IPS-18c (cell line): ENCODE measurements around the gene SMPDL3B.

ENCODE experiments used
- H3K4me3 ChIP-seq: 2 replicates; pipeline ENCODE4 v1.7.0; 2013; ENCODE audit warnings: low read depth, mild to moderate bottlenecking, low read length, moderate library complexity; ENCODE audit not compliant: insufficient read depth
- H3K9me3 ChIP-seq: one replicate; pipeline ENCODE4 v1.6.1; 2013; ENCODE audit warnings: mild to moderate bottlenecking, low read length, moderate library complexity; ENCODE audit not compliant: control insufficient read depth, insufficient read depth

Gene SMPDL3B, protein sequence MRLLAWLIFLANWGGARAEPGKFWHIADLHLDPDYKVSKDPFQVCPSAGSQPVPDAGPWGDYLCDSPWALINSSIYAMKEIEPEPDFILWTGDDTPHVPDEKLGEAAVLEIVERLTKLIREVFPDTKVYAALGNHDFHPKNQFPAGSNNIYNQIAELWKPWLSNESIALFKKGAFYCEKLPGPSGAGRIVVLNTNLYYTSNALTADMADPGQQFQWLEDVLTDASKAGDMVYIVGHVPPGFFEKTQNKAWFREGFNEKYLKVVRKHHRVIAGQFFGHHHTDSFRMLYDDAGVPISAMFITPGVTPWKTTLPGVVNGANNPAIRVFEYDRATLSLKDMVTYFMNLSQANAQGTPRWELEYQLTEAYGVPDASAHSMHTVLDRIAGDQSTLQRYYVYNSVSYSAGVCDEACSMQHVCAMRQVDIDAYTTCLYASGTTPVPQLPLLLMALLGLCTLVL

DNA sequence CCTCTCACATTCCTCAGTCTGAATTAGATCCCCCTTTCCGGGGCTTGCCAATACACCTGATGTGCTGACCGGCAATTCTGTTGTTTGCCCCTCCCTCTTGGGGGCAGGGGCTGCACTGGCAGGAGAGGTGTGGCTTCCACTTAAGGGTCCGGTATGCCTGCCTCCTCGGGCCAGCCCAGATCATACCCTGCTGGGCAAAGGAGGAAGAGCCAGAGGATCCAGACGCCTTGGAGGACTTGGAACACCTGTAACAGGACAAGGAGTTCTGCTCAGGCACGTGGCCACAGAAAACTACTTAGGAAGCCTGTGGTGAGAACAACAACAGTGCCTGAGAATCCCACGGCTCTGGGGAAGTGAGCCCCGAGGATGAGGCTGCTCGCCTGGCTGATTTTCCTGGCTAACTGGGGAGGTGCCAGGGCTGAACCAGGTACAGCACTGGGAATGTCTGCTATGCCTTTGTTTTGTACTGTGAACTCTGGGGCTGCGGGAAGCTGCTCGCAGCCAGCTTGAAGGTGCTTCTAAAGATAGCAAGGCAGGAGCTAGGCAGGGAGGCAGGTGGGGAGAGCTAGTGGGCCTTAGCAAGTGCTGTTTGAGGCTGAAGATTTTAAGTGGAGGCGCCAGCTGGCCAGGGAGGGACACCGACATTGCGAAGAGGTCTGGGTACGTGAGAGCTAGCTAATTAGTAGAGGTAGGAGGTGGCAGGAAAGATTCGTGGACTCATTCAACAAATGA, at the start of gene SMPDL3B:
Gene SMPDL3B (plus strand): TSS at position 183 of the 732 bp plus-strand sequence. CDS start 184 bp downstream, at position 367.
- peaks cover 2% of the 10 kb centered on the region for H3K9me3 ChIP-seq
- peak within 1 kb of the TSS; percentile 77 for H3K4me3 ChIP-seq

DNA sequence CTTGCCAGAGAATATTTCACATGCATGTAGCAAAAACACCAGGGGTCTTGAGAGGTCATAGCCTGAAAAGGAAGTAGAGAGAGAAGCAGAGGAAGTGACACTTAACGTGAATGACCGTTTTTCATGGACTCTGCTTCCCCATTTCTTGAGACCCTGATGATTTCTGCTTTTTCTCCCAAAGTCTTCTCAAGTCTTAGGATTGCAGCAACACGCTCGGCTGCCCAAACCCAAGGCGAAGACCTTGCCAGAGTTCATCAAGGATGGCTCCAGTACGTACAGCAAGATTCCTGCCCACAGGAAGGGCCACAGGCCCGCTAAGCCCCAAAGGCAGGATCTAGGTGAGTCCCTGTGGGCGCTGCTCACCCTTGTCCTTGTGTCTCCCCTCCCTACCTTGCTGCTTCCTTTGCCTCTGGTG, 49.7 kb upstream of the SMPDL3B start:
- H3K4me3 ChIP-seq, result no peak overlapping the region

DNA sequence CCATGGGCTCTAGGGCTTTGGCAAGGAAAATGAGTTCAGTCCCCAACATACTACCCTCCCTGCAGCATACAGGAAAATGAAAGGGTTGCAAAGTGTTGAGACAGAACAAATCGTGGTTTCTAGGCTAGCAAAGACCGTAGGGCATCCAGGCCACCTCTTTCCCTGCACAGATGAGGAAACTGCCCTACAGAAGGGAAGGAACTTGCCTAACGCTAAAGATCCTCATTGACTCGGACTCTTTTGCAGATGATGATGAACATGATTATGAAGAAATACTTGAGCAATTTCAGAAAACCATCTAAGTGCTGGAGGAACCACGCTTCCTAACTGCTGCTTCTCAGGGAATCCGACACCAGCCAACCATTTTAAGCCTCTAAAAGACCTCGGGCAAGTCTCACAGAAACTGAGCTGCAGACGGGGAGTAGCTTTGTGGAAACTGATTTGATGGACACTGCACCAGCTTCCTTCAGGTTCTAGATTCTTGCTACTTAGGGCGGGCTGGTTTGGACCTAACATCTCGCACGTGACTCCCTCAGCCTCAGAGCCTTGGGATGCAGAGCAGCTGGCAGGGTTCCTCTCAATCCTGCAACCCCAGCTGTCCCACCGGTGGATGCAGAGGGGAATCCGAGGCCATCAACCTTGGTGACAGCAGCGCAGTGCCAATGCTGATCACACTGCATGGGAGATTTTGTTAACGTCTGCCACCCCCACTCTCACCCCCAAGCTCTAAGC, 49.0 kb upstream of the SMPDL3B start:
- Histone ChIP-seq H3K4me3 (no peak overlapping the region), H3K9me3 (peaks cover 2% of the 10 kb centered on the region)

More for the DNA sequence above, 49.7 kb upstream of the SMPDL3B start:
- H3K9me3 ChIP-seq, result peaks cover 2% of the 10 kb centered on the region

DNA sequence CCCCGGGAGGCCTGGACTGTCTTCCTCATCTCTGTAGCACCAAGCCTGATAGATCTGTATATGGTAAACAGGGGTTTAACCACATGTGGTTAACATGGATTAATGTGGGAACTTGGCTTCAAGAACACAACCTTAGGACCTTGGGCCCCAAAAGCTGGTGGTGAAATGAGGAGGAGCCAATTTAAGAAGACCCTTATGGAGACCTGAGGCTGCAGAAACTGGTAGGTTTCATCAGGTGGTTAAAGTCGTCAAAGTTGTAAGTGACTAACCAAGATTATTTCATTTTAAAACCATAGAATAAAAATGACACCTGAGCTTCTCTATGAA, 48.5 kb upstream of the SMPDL3B start:
- no peak overlapping the region for H3K4me3 ChIP-seq
- H3K9me3 ChIP-seq, result peaks cover 2% of the 10 kb centered on the region

DNA sequence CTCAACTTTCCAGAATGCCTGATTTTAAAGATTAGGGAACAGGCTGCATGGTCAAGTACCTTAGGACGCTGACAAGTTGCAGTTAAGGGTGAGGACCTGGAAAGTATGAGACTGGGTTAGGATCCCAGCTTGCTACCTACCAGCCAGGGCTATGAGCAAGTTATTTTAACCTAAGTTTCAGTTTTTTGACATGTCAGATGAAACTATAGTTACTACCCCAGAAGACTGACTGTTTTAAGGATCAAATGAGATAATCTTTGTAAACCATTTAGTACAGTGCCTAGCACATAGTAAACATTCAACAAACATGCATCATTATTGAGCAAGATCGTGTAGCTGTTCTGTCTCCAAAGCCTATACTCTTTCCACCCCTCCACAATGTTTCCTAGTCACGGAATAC, 48.1 kb upstream of the SMPDL3B start:
- Histone ChIP-seq H3K4me3 (no peak overlapping the region), H3K9me3 (peaks cover 2% of the 10 kb centered on the region)

DNA sequence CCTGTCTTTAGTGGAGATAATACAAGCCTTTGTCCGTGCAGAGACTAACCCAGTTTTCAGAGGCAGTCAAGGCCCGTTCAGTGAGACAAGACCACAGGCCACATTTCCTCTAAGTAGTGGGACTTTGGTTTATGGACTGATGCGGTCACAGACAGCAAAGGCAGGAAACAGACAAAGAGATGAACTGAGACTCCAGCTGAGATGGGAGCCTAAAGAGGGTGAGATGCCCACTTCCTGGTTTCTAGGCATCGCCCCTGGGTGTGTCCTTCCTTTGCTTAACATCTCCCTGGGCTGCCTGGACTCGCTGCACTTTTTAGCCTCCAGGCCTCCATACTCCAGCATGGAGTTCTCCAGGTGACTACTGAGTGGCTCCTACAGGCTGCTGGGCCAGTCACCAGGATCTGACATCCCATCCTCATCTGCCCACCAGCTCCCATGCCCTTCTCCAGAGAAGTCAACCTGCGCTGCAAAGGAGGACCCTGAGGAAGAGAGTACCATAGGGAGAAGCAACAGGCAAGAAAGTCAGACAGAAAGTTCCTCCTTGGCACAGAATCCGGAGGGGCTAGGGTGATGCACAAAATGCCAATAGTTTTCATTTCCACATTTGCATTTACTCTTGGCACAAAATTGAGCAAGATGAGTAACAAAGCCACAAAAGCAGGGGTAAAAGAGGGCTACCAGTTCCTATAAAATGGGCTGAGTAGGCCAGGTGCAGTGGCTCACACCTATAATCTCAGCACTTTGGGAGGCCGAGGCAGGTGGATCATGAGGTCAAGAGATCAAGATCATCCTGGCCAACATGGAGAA, 47.4 kb upstream of the SMPDL3B start:
- Histone ChIP-seq H3K9me3 (peaks cover 2% of the 10 kb centered on the region), H3K4me3 (no peak overlapping the region)

DNA sequence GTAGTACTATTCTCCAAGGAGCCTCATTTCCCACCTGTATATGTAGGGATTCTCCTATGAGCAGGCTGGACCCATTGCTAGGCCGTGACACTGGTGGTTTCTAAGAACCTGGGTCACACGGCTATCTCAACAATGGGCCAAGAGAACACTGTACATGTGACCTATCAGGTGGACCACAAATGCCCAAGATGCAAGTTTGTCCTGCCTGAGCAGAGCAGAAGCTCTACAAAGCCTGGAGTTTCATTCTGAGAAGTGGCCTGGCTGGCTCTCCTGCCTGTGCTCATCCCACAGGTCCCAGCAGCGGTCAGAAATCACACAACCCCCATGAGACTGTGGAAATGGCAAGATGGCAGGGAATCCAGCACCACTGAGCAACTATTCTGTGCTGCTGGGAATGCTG, 45.3 kb upstream of the SMPDL3B start:
- no peak overlapping the region for H3K4me3 ChIP-seq
- peaks cover 4% of the 10 kb centered on the region for H3K9me3 ChIP-seq

DNA sequence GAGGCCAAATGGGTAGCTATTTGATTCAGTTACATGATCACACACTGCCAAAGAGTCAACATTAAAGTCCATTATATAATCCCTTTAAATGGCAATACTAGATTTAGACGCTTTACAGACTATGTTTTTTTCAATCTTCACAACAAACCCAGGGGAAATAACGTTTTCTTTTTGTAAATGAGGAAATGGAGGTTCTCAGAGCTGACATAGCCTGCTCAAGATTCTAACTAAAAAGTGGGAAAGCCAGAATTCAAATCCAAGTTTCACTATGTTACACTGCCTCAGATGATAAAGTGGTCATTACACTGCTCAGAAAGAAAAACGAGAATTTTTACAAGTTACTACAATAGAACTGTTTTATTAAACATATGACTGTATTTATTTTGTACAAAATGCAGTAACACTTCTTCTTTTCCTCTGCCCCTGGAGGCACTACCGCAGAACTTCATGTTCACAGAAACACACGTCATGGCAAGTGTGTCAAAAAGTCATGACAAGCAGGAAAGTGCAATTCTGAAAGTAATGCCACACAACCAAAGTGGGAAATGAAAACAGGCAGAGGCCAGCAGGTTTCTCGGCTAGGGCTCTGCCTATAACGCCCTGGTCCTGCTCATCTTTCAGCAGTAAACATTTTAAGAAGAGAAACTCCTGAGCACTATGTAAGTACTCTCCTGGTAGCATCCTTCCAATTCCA, 43.5 kb upstream of the SMPDL3B start:
- H3K4me3 ChIP-seq, result no peak overlapping the region
- H3K9me3 ChIP-seq, result peaks cover 4% of the 10 kb centered on the region

DNA sequence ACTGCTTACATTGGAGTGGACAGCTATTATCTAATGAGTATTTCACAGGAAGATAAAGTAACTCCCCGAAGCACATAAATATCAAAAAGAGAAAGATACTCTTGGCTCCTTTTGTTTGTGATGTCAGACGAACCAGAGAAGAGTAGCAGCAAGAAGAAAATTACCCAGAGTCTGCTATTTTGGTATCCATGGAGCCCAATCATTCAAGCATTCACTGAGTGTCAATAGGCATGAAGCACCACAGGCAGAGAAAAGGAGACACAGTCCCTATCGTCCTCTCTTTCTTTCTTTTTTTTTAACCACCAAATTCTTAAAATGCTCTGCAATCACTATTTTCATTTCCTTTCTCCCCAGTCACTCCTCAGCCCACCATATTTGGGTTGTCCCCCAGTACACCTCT, 40.3 kb upstream of the SMPDL3B start:
- Histone ChIP-seq H3K9me3 (peaks cover 3% of the 10 kb centered on the region), H3K4me3 (no peak overlapping the region)

DNA sequence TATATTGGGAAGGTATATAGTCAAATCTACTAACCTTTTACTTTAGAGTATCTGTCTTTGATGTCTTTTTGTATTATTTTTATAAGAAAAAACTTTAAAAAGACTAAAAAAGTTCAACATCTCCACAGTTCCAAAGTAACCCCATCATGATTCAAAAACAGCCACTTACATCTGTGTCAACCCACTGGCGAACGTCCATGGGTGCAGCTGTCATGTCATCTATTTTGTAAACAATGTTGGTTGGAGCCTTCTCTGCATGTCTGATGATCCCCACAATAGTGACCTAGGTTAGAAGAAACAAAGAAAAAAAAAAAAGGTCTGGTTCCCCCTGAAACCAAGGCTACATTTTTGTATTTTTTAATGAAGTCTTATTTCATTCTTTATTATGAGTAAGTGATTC, 28.0 kb upstream of the SMPDL3B start:
- H3K4me3 ChIP-seq, result no peak overlapping the region
- no peaks in the 10 kb centered on the region for H3K9me3 ChIP-seq

DNA sequence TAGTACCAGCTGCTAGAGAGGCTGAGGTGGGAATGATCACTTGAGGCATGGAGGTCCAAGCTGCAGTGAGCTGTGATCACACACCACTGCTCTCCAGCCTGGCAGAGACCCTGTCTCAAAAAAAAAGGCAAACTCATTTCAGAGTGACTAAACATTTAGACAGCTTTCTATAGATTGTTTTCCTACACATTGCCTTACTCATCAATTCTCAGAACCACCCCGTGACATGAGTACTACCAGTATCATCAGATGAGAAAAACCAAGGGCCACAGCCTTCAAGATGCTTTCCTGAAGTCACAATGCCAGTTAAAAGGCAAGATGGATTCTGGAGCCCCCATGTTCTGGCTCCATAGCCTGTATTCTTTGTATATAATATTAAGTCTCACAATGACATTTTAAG, 22.4 kb upstream of the SMPDL3B start:
- no peaks in the 10 kb centered on the region for H3K9me3 ChIP-seq
- no peak overlapping the region for H3K4me3 ChIP-seq

DNA sequence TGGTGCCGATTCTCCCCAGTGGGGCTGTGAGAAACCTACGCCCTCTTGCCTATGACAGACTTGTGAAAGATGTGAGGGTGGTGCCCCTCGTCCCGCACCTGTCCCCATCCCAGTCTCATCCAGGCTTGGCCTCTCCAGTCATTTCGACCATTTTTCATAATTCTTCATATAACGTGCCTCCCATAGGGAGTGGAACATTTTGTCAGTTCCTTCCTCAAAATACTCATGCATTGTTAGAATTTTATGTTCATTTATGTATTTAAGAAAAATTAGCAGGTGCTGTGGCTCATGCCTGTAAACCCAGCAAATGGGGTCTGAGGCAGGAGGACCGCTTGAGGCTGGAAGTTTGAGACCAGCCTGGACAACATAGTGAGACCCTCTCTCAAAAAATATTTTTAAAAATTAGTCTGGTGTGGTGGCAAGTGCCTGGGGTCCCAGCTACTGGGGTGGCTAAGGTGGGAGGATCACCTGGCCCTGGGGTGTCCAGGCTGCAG, 19.7 kb upstream of the SMPDL3B start:
- Histone ChIP-seq H3K4me3 (no peak overlapping the region), H3K9me3 (no peaks in the 10 kb centered on the region)

DNA sequence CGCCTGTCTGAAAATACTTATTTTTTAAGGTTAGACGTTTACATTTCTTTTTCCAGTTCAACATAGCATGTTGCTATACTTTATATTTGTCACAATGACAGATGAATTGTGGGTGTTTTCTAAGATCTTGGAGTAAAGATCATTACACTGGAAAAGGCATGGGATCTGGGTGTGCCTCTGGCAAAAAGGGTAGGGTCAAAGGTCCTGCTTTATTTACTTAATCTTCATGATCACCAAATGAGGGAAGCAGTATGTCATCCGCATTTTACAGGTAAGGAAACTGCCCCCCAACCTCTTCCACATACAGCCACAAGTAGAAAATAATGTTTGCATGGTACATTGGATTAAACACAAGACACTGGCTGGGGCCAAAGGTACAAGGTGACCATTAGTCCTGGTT, 12.5 kb upstream of the SMPDL3B start:
- Histone ChIP-seq H3K9me3 (no peaks in the 10 kb centered on the region), H3K4me3 (no peak overlapping the region)

DNA sequence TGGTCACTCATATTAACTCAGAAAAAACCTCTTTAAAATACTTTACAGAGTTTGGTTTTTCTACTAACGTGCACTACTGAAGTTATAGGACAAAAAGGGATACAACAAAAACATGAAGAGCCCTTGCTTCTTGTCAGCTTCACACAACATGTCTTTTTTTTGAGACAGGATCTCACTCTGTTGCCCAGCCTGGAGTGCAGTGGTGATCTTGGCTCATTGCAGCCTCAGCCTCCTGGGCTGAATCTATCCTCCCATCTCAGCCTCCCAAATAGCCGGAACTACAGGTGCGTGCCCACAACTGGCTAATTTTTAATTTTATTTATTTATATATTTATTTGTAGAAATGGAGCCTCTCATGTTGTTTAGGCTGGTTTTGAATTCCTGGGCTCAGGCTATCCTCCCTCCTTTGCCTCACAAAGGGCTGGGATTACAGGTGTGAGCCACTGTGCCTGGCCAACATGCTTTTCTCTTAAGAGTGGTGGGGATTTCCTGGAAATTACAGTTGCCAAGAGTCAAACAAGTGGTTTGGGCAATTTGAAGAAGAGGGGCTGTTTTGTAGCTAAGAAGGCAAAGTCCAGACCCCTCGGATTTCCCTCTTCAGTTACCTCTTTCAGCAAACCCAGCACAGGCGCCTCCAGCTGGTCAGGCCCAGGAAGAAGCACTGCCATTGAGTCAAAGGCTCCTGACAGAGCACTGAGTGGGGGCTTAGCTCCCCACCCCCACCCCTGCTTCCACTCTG, 6.4 kb upstream of the SMPDL3B start:
- no peak overlapping the region for H3K4me3 ChIP-seq
- H3K9me3 ChIP-seq, result no peaks in the 10 kb centered on the region

DNA sequence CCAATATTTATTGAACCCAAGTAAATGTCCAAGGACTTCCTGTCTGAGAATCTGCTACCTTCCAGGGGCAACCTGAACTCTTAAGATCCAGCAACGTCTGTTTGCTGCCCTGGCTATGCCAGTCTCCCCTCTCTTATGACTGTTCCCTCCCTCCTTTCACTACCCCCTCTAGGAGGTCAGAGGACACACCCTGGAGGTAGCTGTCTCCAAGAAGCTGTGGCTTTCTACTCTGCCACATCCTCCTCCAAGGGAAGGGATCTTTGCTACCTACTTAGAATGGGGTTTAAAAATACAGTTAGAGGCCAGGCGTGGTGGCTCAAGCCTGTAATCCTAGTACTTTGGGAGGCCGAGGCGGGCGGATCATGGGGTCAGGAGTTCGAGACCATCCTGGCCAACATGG, 3.6 kb upstream of the SMPDL3B start:
- no peak overlapping the region for H3K4me3 ChIP-seq
- no peaks in the 10 kb centered on the region for H3K9me3 ChIP-seq

DNA sequence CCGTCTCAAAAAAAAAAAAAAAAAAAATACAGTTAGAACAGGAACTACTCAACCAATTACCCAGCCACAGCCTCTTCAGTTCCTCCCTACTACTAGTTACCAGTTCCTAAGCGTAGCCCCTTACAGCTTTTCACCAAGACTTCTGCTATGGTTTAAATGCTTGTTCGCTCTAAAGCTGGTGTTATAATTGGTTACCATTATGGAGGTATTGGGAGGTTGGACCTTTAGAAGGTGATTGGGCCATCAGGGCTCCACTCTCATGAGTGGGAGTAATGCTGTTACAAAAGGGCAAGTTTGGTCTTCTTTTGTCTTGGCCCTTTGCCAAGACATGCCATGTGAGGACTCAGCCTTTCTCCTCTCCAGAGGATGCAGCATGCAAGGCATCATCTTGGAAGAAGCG, 3.0 kb upstream of the SMPDL3B start:
- no peak overlapping the region for H3K4me3 ChIP-seq
- no peaks in the 10 kb centered on the region for H3K9me3 ChIP-seq
